Peyer's patch (tissue), 4 donors: ENCODE data around the gene STK32A.

Experiments used
- CTCF ChIP-seq, 6 experiments: fragments of 450-650 bp in 4 of 6; fragments of 200-600 bp in 2 of 6; sonication (generic) in 1 of 6; IDR thresholded peaks; one replicate each; pipeline ENCODE4 v1.5.1; 2017 to 2019; ENCODE audit warnings: antibody characterized with exemption in 6 of 6, mild to moderate bottlenecking in 3 of 6, moderate library complexity in 1 of 6
- POLR2A ChIP-seq, 2 donors: fragments of 450-650 bp; IDR thresholded peaks; one replicate each; pipeline ENCODE4 v1.5.1; 2017; ENCODE audit warnings: antibody characterized with exemption in 2 of 2, mild to moderate bottlenecking in 2 of 2, moderate library complexity in 2 of 2

GRCh38 chr5:147360816-147361215 is 126.0 kb downstream of the STK32A start:
- TF ChIP-seq CTCF (IDR thresholded peaks at IDR 0.05) (no peak), POLR2A (IDR thresholded peaks at IDR 0.05) (no peak)
